Measurements from ENCODE around the gene CBY2. TPM values are rescaled to one million over a fixed set of nuclear protein-coding genes. Genes with fewer than 3 reads are reported as not detected.
"Not testable (repeated sequence)": the region's sequence is repeated elsewhere in the genome, so short reads cannot be mapped to it uniquely, and the experiment has no call there.

Gene CBY2
- total RNA-seq, 2 experiments from 2014 or later: not detected

GRCh38 chr13:45756498-45756897, 54.4 kb downstream of the CBY2 start:
- H3K27me3 Mint-ChIP-seq; CTCF ChIA-PET; POLR2A ChIA-PET; H3K4me1 Mint-ChIP-seq (ENCODE audit: low read depth); intact Hi-C loops (cut with micrococcal nuclease); H3K4me3 Mint-ChIP-seq; H3K36me3 Mint-ChIP-seq; H3K27ac Mint-ChIP-seq; DNase-seq: not testable (repeated sequence)
- H3K9me3 Mint-ChIP-seq: peaks cover 17% of the 10 kb centered on the region

DNA sequence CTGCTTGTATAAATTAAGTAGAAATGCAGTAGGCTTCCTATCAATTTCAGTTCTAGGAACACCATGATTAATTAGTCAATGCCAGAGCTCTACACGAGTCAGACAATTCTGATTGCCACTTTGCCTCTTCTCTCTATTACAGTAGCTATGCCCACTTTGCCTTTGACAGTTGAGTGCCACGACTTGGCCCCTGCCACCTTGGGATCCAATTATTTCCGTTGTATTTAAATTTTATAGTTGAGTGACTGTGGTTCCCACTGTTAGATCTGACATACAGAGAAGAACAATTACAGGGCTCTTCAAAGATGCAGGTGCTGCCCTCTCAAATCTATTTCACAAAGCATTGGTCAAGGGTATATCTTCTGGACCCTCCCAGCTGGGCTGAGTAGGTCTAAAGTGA, 55.5 kb downstream of the CBY2 start:
- CTCF ChIA-PET; intact Hi-C loops (cut with micrococcal nuclease); H3K27ac Mint-ChIP-seq: not testable (repeated sequence)

DNA sequence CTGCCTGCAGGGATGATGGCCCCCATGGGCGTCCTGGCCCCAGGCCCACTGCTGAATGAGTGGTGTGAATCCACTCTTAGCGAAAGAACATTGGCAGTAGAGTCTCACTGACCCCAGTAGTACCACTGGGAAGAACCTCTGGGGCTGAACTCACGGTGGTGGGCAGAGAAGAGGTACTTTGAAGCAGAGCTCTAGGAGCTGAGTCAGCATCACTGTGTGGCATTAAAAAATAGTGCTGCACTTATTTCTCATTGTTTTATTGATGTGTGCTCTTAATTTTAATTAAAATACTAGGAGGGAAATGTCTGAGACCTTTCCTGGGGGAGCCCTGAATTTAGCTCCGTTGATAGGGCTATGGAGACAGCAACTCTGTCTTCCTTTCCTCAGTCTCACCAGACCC, 61.3 kb downstream of the CBY2 start:
- CTCF ChIA-PET: no interaction called here
- no peak overlapping the region for H3K4me3 Mint-ChIP-seq
- H3K27me3 Mint-ChIP-seq: peaks cover 11% of the 10 kb centered on the region
- POLR2A ChIA-PET: no interaction called here
- no peak for DNase-seq
- H3K36me3 Mint-ChIP-seq: no peaks in the 10 kb centered on the region
- no peak overlapping the region for H3K27ac Mint-ChIP-seq
- intact Hi-C loops (cut with micrococcal nuclease): no loop called here
- H3K9me3 Mint-ChIP-seq: peaks cover 4% of the 10 kb centered on the region
- H3K4me1 Mint-ChIP-seq (ENCODE audit: low read depth): no peaks in the 10 kb centered on the region

More for the DNA sequence above, 55.5 kb downstream of the CBY2 start:
- DNase-seq; POLR2A ChIA-PET; H3K4me1 Mint-ChIP-seq (ENCODE audit: low read depth); H3K36me3 Mint-ChIP-seq; H3K4me3 Mint-ChIP-seq; H3K27me3 Mint-ChIP-seq: not testable (repeated sequence)
- peaks cover 17% of the 10 kb centered on the region for H3K9me3 Mint-ChIP-seq

Other genes starting within 250 kb of the CBY2 start
- gene COG3, start 237.4 kb upstream of the CBY2 start, total RNA-seq: 10 to 100 TPM; 19.5 to 20.5 TPM
- gene ERICH6B, start 86.6 kb upstream of the CBY2 start, total RNA-seq: not detected
- under 1 TPM; 0.05 to 0.07 TPM for gene SIAH3, start 149.4 kb downstream of the CBY2 start, total RNA-seq